Activated CD4-positive, alpha-beta T cell treated with anti-CD3 and anti-CD28 coated beads, Interleukin-2, amount 10 ng/mL, durations not matched to agents 24 days and 14 days (primary cell): ENCODE measurements around the gene AP1M1. TPM values are rescaled to one million over a fixed set of nuclear protein-coding genes. Genes with fewer than 3 reads are reported as not detected.
"Not testable (repeated sequence)": the region's sequence is repeated elsewhere in the genome, so short reads cannot be mapped to it uniquely, and the experiment has no call there.

Experiments
- DNase-seq: peaks from one replicate; pipeline ENCODE4 v3.0.0; 2022
- H3K27ac Mint-ChIP-seq: one replicate; pipeline ENCODE4 v1.8.0; 2022; ENCODE audit warnings: mild to moderate bottlenecking, mixed read lengths
- H3K27me3 Mint-ChIP-seq: one replicate; pipeline ENCODE4 v1.8.0; 2022; ENCODE audit warnings: mixed read lengths
- H3K36me3 Mint-ChIP-seq: one replicate; pipeline ENCODE4 v1.8.0; 2022; ENCODE audit warnings: low read depth, mild to moderate bottlenecking, mixed read lengths
- H3K4me1 Mint-ChIP-seq: one replicate; pipeline ENCODE4 v1.8.0; 2021; ENCODE audit warnings: mixed read lengths
- H3K4me3 Mint-ChIP-seq: one replicate; pipeline ENCODE4 v1.8.0; 2022; ENCODE audit warnings: mild to moderate bottlenecking, moderate library complexity, mixed read lengths
- H3K9me3 Mint-ChIP-seq: one replicate; pipeline ENCODE4 v1.8.0; 2021; ENCODE audit warnings: mixed read lengths
- intact Hi-C: fragments of 100-400 bp; cut with micrococcal nuclease; formaldehyde crosslinking; loops from one replicate; pipeline ENCODE4 v1.15.1; 2023
- total RNA-seq: library from RNA; stranded (reverse); gene quantifications from 2 replicates; pipeline ENCODE4 v1.2.3, GENCODE V29; 2022

The AP1M1 gene
- total RNA-seq, 1 donor from 2014 or later: 111 TPM

GRCh38 chr19:16166417-16166816 is 31.3 kb upstream of the AP1M1 start:
- intact Hi-C loops: no loop called here
- Mint-ChIP-seq H3K36me3 (no peaks in the 10 kb centered on the region), H3K9me3 (no peaks in the 10 kb centered on the region), H3K4me3 (no peak overlapping the region), H3K27me3 (no peaks in the 10 kb centered on the region), H3K27ac (no peak overlapping the region), H3K4me1 (peaks cover 12% of the 10 kb centered on the region)
- no peak for DNase-seq

- Mint-ChIP-seq H3K36me3 (no peaks in the 10 kb centered on the region), H3K9me3 (no peaks in the 10 kb centered on the region), H3K4me1 (peaks cover 7% of the 10 kb centered on the region), H3K27ac (no peak overlapping the region), H3K27me3 (no peaks in the 10 kb centered on the region), H3K4me3 (no peak overlapping the region)
- no peak for DNase-seq
- intact Hi-C loops: no loop called here
These were observed 30.7 kb upstream of the AP1M1 start for GRCh38 chr19:16167055-16167454.

DNA sequence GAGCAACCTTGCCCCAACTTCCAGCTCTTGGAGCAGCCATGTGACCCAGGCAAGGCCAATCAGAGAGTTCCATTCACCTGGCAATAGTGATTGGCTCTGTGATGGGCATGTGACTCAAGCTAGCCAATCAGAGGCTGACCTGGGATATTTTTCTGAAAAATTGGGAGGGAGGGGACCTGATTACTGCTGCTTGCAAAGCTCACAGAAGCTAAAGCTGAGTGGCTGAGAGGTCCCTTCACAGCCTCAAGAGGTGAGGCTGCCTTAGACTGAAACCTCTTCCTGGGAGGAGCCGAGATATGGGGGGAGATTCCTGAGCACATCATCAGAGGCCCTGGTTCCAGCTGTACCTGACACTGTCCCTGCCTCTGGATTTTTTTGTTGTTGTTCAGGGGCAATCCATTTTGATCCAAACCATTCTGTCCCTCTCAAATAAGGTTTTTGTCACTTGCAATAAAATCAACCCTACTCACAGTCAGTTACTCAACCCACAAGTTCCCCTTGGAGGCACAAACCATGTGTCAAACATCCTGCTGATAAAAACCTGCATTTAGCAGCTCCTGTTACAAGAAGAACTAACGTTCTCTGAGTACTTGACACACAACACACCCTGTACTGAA is 29.1 kb upstream of the AP1M1 start:
- no peaks in the 10 kb centered on the region for H3K9me3 Mint-ChIP-seq
- no peak for DNase-seq
- no peak overlapping the region for H3K4me3 Mint-ChIP-seq
- H3K27ac Mint-ChIP-seq: peak overlapping the region; percentile 60
- no peaks in the 10 kb centered on the region for H3K36me3 Mint-ChIP-seq
- peaks cover 15% of the 10 kb centered on the region for H3K4me1 Mint-ChIP-seq
- peaks cover 4% of the 10 kb centered on the region for H3K27me3 Mint-ChIP-seq
- intact Hi-C loops: no loop called here

DNA sequence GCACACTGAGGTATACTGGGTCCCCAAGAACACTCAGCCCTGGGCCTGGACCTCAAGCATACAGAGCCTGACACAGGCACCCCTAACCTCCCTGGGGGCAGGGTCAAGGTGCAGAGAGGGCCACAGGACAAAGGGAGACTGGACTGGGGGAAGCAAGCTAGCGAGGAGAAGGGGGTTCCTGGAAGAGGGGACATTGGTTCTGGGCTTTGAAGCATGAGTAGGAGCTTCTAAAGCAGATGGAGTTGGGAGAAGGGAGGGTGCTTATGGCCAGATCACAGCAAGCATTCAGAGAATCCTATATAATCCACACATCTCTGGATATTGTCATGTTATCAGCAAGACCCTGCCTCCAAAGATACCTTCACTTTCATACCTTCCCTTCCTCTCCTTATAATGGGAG is 27.6 kb upstream of the AP1M1 start:
- Mint-ChIP-seq H3K27me3 (peaks cover 4% of the 10 kb centered on the region), H3K27ac (no peak overlapping the region), H3K36me3 (no peaks in the 10 kb centered on the region), H3K4me3 (no peak overlapping the region), H3K9me3 (no peaks in the 10 kb centered on the region), H3K4me1 (peaks cover 15% of the 10 kb centered on the region)
- DNase-seq: no peak
- intact Hi-C loops: no loop called here

- Mint-ChIP-seq H3K9me3 (no peaks in the 10 kb centered on the region), H3K27me3 (peaks cover 8% of the 10 kb centered on the region), H3K4me1 (peaks cover 10% of the 10 kb centered on the region), H3K4me3 (no peak overlapping the region), H3K27ac (no peak overlapping the region), H3K36me3 (no peaks in the 10 kb centered on the region)
- intact Hi-C loops: no loop called here
- no peak for DNase-seq
These were observed 21.8 kb upstream of the AP1M1 start for GRCh38 chr19:16175954-16176353.

DNA sequence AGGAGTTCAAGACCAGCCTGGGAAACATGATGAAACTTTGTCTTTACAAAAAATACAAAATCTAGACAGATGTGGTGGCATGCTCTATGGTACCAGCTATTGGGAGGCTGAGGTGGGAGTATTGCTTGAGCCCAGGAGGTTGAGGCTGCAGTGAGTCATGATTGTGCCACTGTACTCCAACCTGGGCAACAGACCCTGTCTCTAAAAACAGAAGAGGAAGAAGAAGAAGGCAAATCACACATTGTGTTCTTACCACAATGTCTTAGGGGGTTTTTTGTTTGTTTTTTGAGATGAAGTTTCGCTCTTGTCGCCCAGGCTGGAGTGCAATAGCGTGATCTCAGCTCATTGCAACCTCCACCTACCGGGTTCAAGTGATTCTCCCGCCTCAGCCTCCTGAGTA is 18.8 kb upstream of the AP1M1 start:
- H3K27me3 Mint-ChIP-seq, H3K4me1 Mint-ChIP-seq, H3K4me3 Mint-ChIP-seq, H3K36me3 Mint-ChIP-seq, intact Hi-C loops, H3K27ac Mint-ChIP-seq, DNase-seq, H3K9me3 Mint-ChIP-seq: not testable (repeated sequence)

GRCh38 chr19:16180611-16181010 is 17.1 kb upstream of the AP1M1 start:
- Mint-ChIP-seq H3K4me3 (no peak overlapping the region), H3K27me3 (peaks cover 6% of the 10 kb centered on the region), H3K9me3 (no peaks in the 10 kb centered on the region), H3K4me1 (peaks cover 14% of the 10 kb centered on the region), H3K27ac (no peak overlapping the region), H3K36me3 (peaks cover 6% of the 10 kb centered on the region)
- intact Hi-C loops: no loop called here
- DNase-seq: no peak

- Mint-ChIP-seq H3K4me1 (peaks cover 27% of the 10 kb centered on the region), H3K27me3 (peaks cover 5% of the 10 kb centered on the region), H3K36me3 (peaks cover 26% of the 10 kb centered on the region), H3K9me3 (no peaks in the 10 kb centered on the region), H3K27ac (peak overlapping the region; percentile 95), H3K4me3 (peak overlapping the region; percentile 100)
- intact Hi-C loops: loop anchor here (1.0 to 2.0 kb wide), 4 partner anchors 13 to 73 kb away; partner anchors contain the start of genes AP1M1 and RAB8A
- no peak for DNase-seq
These were observed 13.0 kb upstream of the AP1M1 start for GRCh38 chr19:16184665-16185122.

DNA sequence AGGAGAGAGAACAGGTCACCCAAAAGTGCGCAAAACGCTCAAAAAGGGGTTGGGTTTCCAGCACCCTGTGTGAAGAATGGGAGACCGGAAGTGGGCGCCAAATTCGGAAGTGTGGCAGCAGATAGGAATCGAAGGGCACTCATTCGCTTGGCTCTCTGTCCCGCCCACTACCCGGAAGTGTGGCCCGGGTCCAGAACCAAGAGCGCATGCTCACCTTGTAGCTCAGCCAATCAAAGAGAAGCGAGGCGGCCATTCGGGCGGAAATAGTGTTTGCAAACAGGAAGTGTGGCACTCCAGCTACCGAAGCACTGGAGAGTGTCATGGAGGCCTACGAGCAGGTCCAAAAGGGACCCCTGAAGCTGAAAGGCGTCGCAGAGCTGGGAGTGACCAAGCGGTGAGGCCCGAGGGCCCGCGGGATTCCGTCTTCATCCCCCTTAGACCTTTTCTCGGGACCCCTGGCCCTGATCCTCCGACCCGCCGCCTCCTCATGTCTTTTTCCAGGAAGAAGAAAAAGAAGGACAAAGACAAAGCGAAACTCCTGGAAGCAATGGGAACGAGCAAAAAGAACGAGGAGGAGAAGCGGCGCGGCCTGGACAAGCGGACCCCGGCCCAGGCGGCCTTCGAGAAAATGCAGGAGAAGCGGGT is 12.5 kb upstream of the AP1M1 start, which contains the start of gene FAM32A:
TSS of gene FAM32A (plus strand) at position 288 of the 645 bp plus-strand sequence. CDS start at position 321, 33 bp downstream.
- H3K36me3 Mint-ChIP-seq: peaks cover 31% of the 10 kb centered on the region
- intact Hi-C loops: loop anchor here (1.0 to 2.0 kb wide), 4 partner anchors 12 to 74 kb away; partner anchors contain the start of genes AP1M1 and RAB8A
- peaks cover 2% of the 10 kb centered on the region for H3K27me3 Mint-ChIP-seq
- peak within 1 kb of the TSS; percentile 95 for H3K27ac Mint-ChIP-seq
- peaks cover 27% of the 10 kb centered on the region for H3K4me1 Mint-ChIP-seq
- no peaks in the 10 kb centered on the region for H3K9me3 Mint-ChIP-seq
- peak within 1 kb of the TSS; percentile 100 for H3K4me3 Mint-ChIP-seq
- DNase-seq: peak; percentile 100

- Mint-ChIP-seq H3K4me1 (peaks cover 27% of the 10 kb centered on the region), H3K9me3 (no peaks in the 10 kb centered on the region), H3K4me3 (peak overlapping the region; percentile 100), H3K27me3 (peaks cover 2% of the 10 kb centered on the region), H3K36me3 (peaks cover 36% of the 10 kb centered on the region), H3K27ac (peak overlapping the region; percentile 95)
- intact Hi-C loops: loop anchor here (1.0 to 2.0 kb wide), 4 partner anchors 12 to 74 kb away; partner anchors contain the start of genes AP1M1 and RAB8A
- peak; percentile 83 for DNase-seq
These were observed 12.0 kb upstream of the AP1M1 start for GRCh38 chr19:16185768-16186123.

DNA sequence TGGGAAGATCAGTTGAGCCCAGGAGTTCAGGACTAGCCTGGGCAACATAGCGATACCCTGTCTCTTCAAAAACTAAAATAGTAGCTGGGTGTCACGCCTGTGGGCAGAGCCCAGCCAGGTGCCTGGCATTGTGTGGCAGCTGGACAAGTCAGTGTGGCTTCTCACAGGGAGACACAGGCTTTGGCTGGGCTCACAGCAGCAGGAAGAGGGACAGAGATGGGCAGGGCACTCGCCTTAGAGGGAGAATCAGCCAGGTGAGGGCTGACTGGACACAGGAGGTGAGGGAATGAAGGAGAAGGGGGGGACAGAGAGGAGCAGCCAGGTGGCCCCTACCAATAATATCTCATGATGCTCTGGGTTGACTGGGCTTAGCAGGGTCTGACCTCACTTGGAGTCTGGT is 9.2 kb upstream of the AP1M1 start:
- Mint-ChIP-seq H3K9me3 (no peaks in the 10 kb centered on the region), H3K4me3 (no peak overlapping the region), H3K36me3 (peaks cover 50% of the 10 kb centered on the region), H3K4me1 (peaks cover 22% of the 10 kb centered on the region), H3K27me3 (peaks cover 2% of the 10 kb centered on the region), H3K27ac (no peak overlapping the region)
- DNase-seq: no peak
- intact Hi-C loops: no loop called here

GRCh38 chr19:16190198-16190597 is 7.5 kb upstream of the AP1M1 start:
- no peak for DNase-seq
- Mint-ChIP-seq H3K4me3 (no peak overlapping the region), H3K4me1 (peaks cover 17% of the 10 kb centered on the region), H3K27me3 (no peaks in the 10 kb centered on the region), H3K9me3 (no peaks in the 10 kb centered on the region), H3K27ac (peak overlapping the region; percentile 56), H3K36me3 (peaks cover 52% of the 10 kb centered on the region)
- intact Hi-C loops: no loop called here

GRCh38 chr19:16190736-16191135 is 7.0 kb upstream of the AP1M1 start:
- Mint-ChIP-seq H3K4me3 (no peak overlapping the region), H3K27ac (no peak overlapping the region), H3K4me1 (peaks cover 15% of the 10 kb centered on the region), H3K36me3 (peaks cover 49% of the 10 kb centered on the region), H3K9me3 (no peaks in the 10 kb centered on the region), H3K27me3 (no peaks in the 10 kb centered on the region)
- intact Hi-C loops: no loop called here
- no peak for DNase-seq

DNA sequence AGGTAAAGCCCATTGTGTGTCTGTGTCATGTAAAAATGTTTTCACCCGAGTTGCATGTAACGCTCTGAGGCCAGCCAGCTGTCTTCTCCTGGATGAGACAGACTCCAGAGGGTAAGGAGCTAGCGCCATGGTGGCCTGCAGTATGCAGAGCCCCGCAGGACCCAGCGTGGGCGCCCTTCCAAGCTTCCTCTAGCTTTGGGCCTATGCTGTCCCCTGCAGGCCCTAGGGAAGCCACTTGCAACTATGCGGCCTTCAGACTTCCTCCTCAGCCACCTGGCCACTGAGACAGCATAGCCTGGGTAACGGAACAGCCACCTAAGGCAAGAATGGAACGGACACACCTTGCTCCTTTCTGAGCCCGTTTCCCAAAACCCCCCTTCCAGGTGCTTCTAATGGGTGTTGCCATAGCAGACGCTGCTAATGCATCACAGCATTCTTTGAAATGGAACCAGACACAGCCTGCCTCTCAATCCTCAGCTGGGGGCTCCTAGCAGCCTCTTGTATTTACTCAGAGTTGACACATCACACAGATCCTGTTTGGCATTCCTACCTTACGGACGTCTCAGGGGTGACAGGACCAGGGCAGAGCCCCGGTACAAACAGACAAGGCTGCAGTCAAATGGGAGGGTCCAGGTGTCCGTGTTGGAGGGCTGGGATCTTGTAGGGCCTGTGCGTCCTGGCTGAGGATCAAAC is 6.3 kb upstream of the AP1M1 start:
- DNase-seq: no peak
- H3K27me3 Mint-ChIP-seq: no peaks in the 10 kb centered on the region
- H3K9me3 Mint-ChIP-seq: no peaks in the 10 kb centered on the region
- intact Hi-C loops: no loop called here
- peaks cover 12% of the 10 kb centered on the region for H3K4me1 Mint-ChIP-seq
- H3K27ac Mint-ChIP-seq: no peak overlapping the region
- no peak overlapping the region for H3K4me3 Mint-ChIP-seq
- H3K36me3 Mint-ChIP-seq: peaks cover 48% of the 10 kb centered on the region
